GM23248 (cell line): ENCODE results near the gene USP28.

Experiments
- EZH2 ChIP-seq: fragments of 200-600 bp; sonication (generic); IDR thresholded peaks from 2 replicates; pipeline ENCODE4 v1.6.1; 2018; ENCODE audit warnings: antibody characterized with exemption, mild to moderate bottlenecking; ENCODE audit not compliant: insufficient read depth, poor library complexity, severe bottlenecking
- EZH2phosphoT487 ChIP-seq: fragments of 200-600 bp; sonication (generic); IDR thresholded peaks from 2 replicates; pipeline ENCODE4 v1.6.1; 2018; ENCODE audit warnings: antibody characterized with exemption, moderate library complexity, mild to moderate bottlenecking, low read depth; ENCODE audit not compliant: insufficient read depth

GRCh38 chr11:113814181-113814580 is 61.2 kb downstream of the USP28 start:
- no peak for TF ChIP-seq EZH2
- TF ChIP-seq EZH2phosphoT487: no peak
